Adipocyte (in vitro differentiated cells): ENCODE data around the gene PLA2G4A.

Experiments used
- DNase-seq: peaks from one replicate; pipeline ENCODE4 v3.0.0-alpha.2; 2015; ENCODE audit warnings: low read depth
- H3K27me3 ChIP-seq: replicated peaks from 2 replicates; pipeline ENCODE4 v1.7.0; 2013; ENCODE audit warnings: mild to moderate bottlenecking, low read length, moderate library complexity; ENCODE audit not compliant: control insufficient read depth, insufficient read depth
- H3K36me3 ChIP-seq: 2 replicates; pipeline ENCODE4 v1.7.0; 2013; ENCODE audit warnings: low read length, mild to moderate bottlenecking, moderate library complexity; ENCODE audit not compliant: control insufficient read depth, insufficient read depth, severe bottlenecking
- H3K4me1 ChIP-seq: 2 replicates; pipeline ENCODE4 v1.7.0; 2013; ENCODE audit warnings: mild to moderate bottlenecking, low read length, moderate library complexity; ENCODE audit not compliant: control insufficient read depth, insufficient read depth
- H3K4me3 ChIP-seq: 2 replicates; pipeline ENCODE4 v1.7.0; 2013; ENCODE audit warnings: mild to moderate bottlenecking, low read length, moderate library complexity
- H3K9ac ChIP-seq: 2 replicates; pipeline ENCODE4 v1.7.0; 2013; ENCODE audit warnings: mild to moderate bottlenecking, low read length, moderate library complexity
- H3K9me3 ChIP-seq: 2 replicates; pipeline ENCODE4 v1.7.0; 2013; ENCODE audit warnings: mild to moderate bottlenecking, low read length, moderate library complexity; ENCODE audit not compliant: control insufficient read depth

PLA2G4A gene

DNA sequence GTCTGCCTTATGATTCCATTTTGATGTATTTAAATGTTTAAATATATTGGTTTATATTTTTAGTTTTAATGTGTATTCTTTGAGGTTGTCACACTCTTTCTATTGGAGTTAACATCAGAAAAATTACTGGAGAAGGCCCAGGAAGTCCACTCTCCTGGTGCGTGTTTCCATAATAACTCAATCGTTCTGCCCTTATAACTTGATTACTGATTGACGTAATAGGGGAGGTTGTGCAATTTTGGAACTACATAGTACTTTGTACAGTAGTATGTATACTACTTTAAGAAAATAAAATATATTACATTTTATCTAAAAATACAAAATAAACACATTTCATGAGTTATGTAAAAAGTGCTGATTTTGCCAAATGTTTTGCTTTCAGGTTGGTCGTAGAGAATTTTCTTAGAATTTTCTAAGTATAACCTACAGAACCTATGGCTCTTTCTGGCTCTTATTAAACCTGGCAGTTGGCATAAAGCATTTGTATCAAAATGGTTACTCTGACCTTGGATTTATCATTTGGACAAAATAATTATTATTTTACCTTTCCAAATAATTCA, 5.7 kb downstream of the PLA2G4A start:
- Histone ChIP-seq H3K36me3 (no peaks in the 10 kb centered on the region), H3K9ac (no peak overlapping the region), H3K4me1 (no peaks in the 10 kb centered on the region), H3K4me3 (no peak overlapping the region), H3K27me3 (no peaks in the 10 kb centered on the region), H3K9me3 (no peaks in the 10 kb centered on the region)
- no peak for DNase-seq

- no peak for DNase-seq
- no peaks in the 10 kb centered on the region for H3K9me3 ChIP-seq
- no peaks in the 10 kb centered on the region for H3K27me3 ChIP-seq
- H3K9ac ChIP-seq: no peak overlapping the region
- H3K36me3 ChIP-seq: no peaks in the 10 kb centered on the region
- no peaks in the 10 kb centered on the region for H3K4me1 ChIP-seq
- H3K4me3 ChIP-seq: no peak overlapping the region
These were observed 6.7 kb downstream of the PLA2G4A start for GRCh38 chr1:186835448-186835847.

- no peaks in the 10 kb centered on the region for H3K9me3 ChIP-seq
- no peak for DNase-seq
- peaks cover 14% of the 10 kb centered on the region for H3K4me1 ChIP-seq
- no peak overlapping the region for H3K4me3 ChIP-seq
- H3K36me3 ChIP-seq: no peaks in the 10 kb centered on the region
- no peaks in the 10 kb centered on the region for H3K27me3 ChIP-seq
- no peak overlapping the region for H3K9ac ChIP-seq
These were observed 9.1 kb downstream of the PLA2G4A start for GRCh38 chr1:186837806-186838205.

DNA sequence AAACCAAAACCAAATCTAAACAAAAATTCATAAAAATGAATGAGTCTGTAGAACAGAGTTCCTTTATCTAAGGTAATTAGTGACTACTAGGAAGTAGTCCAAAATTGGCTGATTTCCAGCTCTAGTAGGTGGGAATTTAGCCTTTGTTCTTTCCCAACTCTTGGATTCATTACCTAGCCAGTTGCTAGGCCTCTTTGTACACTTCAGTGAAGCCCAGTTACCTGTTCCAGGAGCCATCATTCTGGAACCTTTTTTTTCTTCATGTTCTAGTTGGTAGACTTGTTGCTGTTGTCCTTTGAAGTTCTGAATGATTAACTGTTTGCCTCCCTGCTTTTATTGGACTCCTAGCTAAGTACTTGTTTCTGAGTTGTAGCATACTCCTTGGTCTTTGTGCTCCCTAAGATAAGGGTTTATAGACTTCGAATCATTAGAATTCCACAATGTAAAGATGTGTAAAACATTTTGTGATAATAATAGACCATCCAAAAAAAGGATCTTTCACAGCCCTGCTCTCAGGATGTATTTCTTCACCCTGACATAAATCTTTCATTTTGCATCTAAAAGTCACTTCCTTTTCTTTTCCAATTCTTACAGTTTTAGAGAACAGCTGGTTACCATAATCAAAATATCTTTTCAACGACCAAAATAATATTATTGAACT, 9.8 kb downstream of the PLA2G4A start:
- H3K36me3 ChIP-seq: no peaks in the 10 kb centered on the region
- no peaks in the 10 kb centered on the region for H3K9me3 ChIP-seq
- DNase-seq: no peak
- peaks cover 15% of the 10 kb centered on the region for H3K4me1 ChIP-seq
- H3K4me3 ChIP-seq: no peak overlapping the region
- H3K27me3 ChIP-seq: no peaks in the 10 kb centered on the region
- H3K9ac ChIP-seq: no peak overlapping the region

GRCh38 chr1:186839041-186839400, 10.3 kb downstream of the PLA2G4A start:
- Histone ChIP-seq H3K9ac (no peak overlapping the region), H3K4me3 (no peak overlapping the region), H3K4me1 (peaks cover 15% of the 10 kb centered on the region), H3K9me3 (no peaks in the 10 kb centered on the region), H3K27me3 (no peaks in the 10 kb centered on the region), H3K36me3 (no peaks in the 10 kb centered on the region)
- no peak for DNase-seq

GRCh38 chr1:186841599-186841998, 12.8 kb downstream of the PLA2G4A start:
- H3K27me3 ChIP-seq: no peaks in the 10 kb centered on the region
- H3K9ac ChIP-seq: no peak overlapping the region
- DNase-seq: peak; percentile 23
- H3K4me3 ChIP-seq: no peak overlapping the region
- no peaks in the 10 kb centered on the region for H3K36me3 ChIP-seq
- no peaks in the 10 kb centered on the region for H3K9me3 ChIP-seq
- peaks cover 29% of the 10 kb centered on the region for H3K4me1 ChIP-seq

- Histone ChIP-seq H3K4me3 (no peak overlapping the region), H3K4me1 (peaks cover 29% of the 10 kb centered on the region), H3K9ac (no peak overlapping the region), H3K27me3 (no peaks in the 10 kb centered on the region), H3K36me3 (no peaks in the 10 kb centered on the region), H3K9me3 (no peaks in the 10 kb centered on the region)
- DNase-seq: no peak
These were observed 13.8 kb downstream of the PLA2G4A start for GRCh38 chr1:186842547-186842946.

- Histone ChIP-seq H3K36me3 (no peaks in the 10 kb centered on the region), H3K4me3 (no peak overlapping the region), H3K27me3 (no peaks in the 10 kb centered on the region), H3K4me1 (peaks cover 29% of the 10 kb centered on the region), H3K9ac (no peak overlapping the region), H3K9me3 (no peaks in the 10 kb centered on the region)
- no peak for DNase-seq
These were observed 14.5 kb downstream of the PLA2G4A start for GRCh38 chr1:186843226-186843625.

- no peak for DNase-seq
- H3K9me3 ChIP-seq: no peaks in the 10 kb centered on the region
- H3K4me1 ChIP-seq: peaks cover 29% of the 10 kb centered on the region
- no peak overlapping the region for H3K9ac ChIP-seq
- H3K27me3 ChIP-seq: no peaks in the 10 kb centered on the region
- no peaks in the 10 kb centered on the region for H3K36me3 ChIP-seq
- H3K4me3 ChIP-seq: no peak overlapping the region
These were observed 15.2 kb downstream of the PLA2G4A start for GRCh38 chr1:186843931-186844330.

- Histone ChIP-seq H3K4me1 (peaks cover 36% of the 10 kb centered on the region), H3K27me3 (no peaks in the 10 kb centered on the region), H3K9me3 (no peaks in the 10 kb centered on the region), H3K36me3 (no peaks in the 10 kb centered on the region), H3K9ac (peak overlapping the region; percentile 56), H3K4me3 (peak overlapping the region; percentile 52)
- no peak for DNase-seq
These were observed 16.9 kb downstream of the PLA2G4A start for GRCh38 chr1:186845576-186846210.

DNA sequence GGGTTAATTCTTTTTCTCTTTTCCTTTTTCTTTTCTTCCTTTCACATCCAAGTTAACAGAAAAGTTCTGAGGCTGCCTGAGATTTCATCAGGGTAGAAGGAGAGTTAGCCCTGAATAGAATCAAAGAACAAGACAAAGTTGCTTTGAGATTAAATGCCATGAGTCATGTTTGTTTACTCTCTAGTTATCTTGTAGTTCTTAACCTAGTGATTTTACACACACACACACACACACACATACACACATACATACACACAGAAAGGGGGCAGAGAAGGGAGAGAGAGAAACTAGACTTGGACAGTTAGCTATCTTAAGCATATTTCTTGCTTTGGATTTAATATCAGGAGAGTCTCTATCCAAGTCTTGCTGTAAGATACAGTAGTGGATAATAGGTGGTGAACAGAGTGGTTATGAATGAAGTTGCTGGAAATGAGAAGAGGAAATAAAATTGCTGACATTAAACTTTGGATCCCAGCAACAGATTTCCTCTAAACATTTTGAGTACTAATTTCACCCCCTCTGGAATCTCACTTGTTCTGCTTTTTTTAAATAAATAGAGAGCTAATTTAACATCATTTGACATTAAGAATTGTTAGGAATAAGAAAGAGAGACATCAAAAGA, 19.9 kb downstream of the PLA2G4A start:
- Histone ChIP-seq H3K4me1 (peaks cover 21% of the 10 kb centered on the region), H3K9me3 (no peaks in the 10 kb centered on the region), H3K4me3 (no peak overlapping the region), H3K9ac (no peak overlapping the region), H3K27me3 (no peaks in the 10 kb centered on the region), H3K36me3 (no peaks in the 10 kb centered on the region)
- no peak for DNase-seq
